Measurements from ENCODE around the gene LRP2. TPM values are rescaled to one million over a fixed set of nuclear protein-coding genes. Genes with fewer than 3 reads are reported as not detected.
"Not testable (repeated sequence)": the region's sequence is repeated elsewhere in the genome, so short reads cannot be mapped to it uniquely, and the experiment has no call there.

The LRP2 gene
- total RNA-seq, 1 donor, result under 0.01 TPM

DNA sequence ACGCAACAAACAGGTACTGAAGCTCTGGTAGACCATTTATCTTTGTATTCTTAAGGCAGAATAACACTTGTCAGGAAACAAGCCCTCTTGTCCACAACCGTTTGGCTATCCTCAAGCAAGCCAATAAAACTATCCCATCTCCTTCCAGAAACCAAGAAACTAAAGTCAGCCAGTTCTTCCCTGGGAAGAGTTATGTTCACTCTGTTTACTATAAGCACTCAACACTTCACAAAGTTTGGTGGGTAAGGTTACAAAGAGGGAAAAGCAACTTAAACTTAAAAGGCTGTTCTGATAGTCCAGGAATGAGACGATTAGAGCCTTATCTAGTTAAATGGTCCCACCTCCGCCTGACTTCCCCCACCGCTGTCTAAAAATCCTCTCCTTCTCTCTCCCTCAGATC lies 25.6 kb downstream of the LRP2 start:
- DNase-seq (ENCODE audit: low read depth), result no peak
- no peak overlapping the region for H3K4me3 ChIP-seq (ENCODE audit: low read depth, low read length)
- TF ChIP-seq, protein P1, sequence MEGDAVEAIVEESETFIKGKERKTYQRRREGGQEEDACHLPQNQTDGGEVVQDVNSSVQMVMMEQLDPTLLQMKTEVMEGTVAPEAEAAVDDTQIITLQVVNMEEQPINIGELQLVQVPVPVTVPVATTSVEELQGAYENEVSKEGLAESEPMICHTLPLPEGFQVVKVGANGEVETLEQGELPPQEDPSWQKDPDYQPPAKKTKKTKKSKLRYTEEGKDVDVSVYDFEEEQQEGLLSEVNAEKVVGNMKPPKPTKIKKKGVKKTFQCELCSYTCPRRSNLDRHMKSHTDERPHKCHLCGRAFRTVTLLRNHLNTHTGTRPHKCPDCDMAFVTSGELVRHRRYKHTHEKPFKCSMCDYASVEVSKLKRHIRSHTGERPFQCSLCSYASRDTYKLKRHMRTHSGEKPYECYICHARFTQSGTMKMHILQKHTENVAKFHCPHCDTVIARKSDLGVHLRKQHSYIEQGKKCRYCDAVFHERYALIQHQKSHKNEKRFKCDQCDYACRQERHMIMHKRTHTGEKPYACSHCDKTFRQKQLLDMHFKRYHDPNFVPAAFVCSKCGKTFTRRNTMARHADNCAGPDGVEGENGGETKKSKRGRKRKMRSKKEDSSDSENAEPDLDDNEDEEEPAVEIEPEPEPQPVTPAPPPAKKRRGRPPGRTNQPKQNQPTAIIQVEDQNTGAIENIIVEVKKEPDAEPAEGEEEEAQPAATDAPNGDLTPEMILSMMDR (IDR thresholded peaks at IDR 0.05; ENCODE audit: insufficient read depth, low read depth, low read length), result no peak

DNA sequence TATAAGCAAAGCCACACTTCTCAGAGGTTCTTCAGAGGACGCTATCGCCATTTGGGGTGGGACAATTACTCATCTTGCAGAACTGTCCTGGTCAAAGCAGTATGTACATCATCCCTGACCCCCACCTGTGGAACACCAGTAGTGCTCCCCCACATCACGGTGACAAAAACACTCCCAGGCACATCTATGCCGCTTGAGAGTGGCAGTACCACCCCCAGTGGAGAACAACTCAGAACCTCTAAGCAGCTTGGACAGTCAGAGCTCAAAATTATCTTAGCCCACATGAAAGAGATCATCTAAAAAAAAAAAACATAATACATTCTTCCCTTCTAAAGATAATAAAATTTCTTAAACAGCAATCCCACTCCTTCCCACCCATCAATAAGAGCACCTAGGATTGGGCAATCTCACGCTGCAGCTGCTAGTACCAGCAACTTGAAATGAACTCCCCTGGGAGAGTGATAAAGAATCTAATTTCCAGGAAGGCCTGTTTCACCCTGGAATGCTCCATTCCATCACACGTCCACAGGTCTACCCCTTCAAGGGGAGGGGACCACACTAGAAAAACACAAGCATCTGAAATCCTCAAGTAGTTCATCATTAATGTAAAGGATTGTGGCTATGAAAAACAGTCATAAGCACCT lies 31.7 kb downstream of the LRP2 start:
- no peak overlapping the region for H3K4me3 ChIP-seq (ENCODE audit: low read depth, low read length)
- TF ChIP-seq, protein P1 (IDR thresholded peaks at IDR 0.05; ENCODE audit: insufficient read depth, low read depth, low read length), result no peak
- DNase-seq (ENCODE audit: low read depth), result no peak

DNA sequence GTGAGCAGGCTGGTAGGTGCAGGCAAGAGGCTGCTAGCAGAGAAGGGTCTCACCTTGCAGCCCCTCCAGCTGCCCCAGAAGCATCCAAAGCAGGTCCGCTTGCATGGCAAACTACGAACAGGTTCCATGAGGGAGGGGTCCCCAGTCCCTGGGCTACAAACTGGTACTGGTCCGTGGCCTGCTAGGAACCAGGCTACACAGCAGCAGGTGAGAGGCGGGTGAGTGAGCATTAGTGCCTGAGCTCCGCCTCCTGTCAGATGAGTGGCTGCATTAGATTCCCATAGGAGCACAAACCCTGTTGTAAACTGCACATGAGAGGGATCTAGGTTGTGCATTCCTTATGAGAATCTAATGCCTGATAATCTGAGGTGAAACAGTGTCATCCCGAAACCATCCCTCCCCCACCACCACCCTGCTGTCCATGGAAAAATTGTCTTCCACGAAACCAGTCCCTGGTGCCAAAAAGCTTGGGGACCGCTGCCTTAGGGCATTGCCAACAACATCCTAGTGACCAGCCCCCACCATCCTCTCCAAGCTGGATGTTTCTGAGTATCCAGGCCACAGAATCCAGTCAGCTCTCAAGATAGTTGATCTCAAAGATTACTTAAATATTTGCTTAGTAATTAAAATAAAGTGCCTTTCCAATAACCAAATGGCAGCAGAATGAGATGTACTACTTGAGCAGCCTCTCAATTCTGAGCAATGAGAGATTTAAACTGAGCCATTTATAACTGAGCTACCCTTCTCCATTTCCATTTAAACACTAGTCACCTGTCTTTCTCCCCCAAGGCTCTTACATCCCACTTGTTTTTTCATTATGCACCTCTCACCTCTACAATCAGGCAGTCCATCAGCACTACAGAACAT lies 32.4 kb downstream of the LRP2 start:
- no peak for DNase-seq (ENCODE audit: low read depth)
- no peak overlapping the region for H3K4me3 ChIP-seq (ENCODE audit: low read depth, low read length)
- TF ChIP-seq, protein P1 (IDR thresholded peaks at IDR 0.05; ENCODE audit: insufficient read depth, low read depth, low read length), result no peak

DNA sequence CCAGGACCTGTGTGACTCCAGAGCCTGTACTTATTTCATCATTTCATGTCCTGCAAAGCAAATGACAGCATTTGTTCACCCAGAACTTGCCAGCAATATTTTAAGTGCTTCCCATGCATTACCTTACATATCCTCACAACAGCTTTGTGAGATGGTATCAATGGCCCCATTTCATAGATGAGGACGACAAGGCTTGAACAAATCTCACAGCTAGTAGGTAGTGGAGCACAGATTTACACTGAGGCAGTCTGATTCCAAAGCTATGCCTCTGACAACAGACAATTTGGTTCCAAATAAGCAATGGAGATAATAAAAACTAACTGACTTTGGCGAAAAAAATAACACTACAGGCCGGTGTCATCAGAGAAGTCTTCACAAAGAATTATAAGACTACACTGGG lies 33.5 kb downstream of the LRP2 start:
- TF ChIP-seq, protein P1 (IDR thresholded peaks at IDR 0.05; ENCODE audit: insufficient read depth, low read depth, low read length), result no peak
- no peak overlapping the region for H3K4me3 ChIP-seq (ENCODE audit: low read depth, low read length)
- no peak for DNase-seq (ENCODE audit: low read depth)

DNA sequence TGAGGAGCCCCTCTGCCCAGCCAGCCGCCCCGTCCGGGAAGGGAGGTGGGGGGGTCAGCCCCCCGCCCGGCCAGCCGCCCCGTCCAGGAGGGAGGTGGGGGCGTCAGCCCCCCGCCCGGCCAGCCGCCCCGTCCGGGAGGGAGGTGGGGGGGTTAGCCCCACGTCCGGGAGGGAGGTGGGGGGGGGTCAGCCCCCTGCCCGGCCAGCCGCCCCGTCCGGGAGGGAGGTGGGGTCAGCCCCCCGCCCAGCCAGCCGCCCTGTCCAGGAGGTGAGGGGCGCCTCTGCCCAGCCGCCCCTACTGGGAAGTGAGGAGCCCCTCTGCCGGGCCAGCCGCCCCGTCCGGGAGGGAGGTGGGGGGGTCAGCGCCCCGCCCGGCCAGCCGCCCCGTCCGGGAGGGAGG lies 34.5 kb downstream of the LRP2 start:
- not testable (repeated sequence) for DNase-seq (ENCODE audit: low read depth); H3K4me3 ChIP-seq (ENCODE audit: low read depth, low read length)

DNA sequence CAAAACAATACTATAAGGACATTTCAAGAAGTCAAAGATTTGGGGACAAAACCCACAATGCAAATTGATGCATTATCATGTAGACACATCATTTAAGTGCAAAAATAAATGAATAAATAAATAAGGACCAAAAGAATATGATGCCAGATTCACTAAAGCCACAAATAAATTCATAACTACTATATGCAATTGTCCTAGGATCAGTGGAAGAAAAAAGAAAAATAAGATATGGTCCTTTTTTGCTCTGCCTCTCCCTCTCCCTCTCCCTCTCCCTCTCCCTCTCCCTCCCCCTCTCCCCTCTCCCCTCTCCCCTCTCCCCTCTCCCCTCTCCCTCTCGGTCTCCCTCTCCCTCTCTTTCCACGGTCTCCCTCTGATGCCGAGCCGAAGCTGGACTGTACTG lies 36.4 kb downstream of the LRP2 start:
- H3K4me3 ChIP-seq (ENCODE audit: low read depth, low read length); DNase-seq (ENCODE audit: low read depth): not testable (repeated sequence)

DNA sequence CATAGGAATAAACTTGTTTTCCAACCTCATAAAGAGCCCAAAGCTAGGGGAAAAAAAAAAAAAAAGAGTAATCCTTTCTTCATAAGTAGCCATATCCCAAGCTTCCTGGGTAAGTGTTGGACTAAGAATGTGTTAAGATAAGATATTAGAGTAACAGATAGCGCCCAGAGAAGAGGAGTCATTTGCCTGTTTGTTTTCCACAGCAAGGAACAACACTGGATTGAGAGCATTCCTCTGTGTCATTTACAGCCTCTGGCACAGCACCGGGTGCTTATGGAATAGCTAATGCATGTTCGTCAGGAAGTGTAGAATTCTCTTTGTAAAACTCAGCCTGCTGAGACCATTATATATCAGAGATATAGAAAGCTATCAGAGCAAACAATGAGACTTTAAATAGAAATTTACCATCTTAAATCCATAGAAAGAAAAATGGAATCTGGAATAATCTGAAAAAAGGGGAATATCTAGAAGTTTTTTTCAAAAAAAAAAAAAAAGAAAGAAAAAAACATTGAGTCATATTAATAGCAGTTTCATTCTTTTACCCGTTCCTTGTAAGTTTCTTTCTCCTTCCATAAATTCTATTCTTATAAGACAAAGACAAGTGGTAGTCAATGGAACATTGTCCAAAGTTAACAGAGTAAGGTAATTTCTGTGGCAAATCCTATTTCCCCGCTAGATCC lies 37.6 kb downstream of the LRP2 start:
- peak; percentile 19 for DNase-seq (ENCODE audit: low read depth)
- no peak overlapping the region for H3K4me3 ChIP-seq (ENCODE audit: low read depth, low read length)
- TF ChIP-seq, protein P1 (IDR thresholded peaks at IDR 0.05; ENCODE audit: insufficient read depth, low read depth, low read length), result no peak
